ENCODE data around the gene ARAP3. TPM values are rescaled to one million over a fixed set of nuclear protein-coding genes. Genes with fewer than 3 reads are reported as not detected.

The ARAP3 gene
- total and polyA plus RNA-seq, 12 donors: 10.8 to 27.3 (median 13.6) TPM

DNA sequence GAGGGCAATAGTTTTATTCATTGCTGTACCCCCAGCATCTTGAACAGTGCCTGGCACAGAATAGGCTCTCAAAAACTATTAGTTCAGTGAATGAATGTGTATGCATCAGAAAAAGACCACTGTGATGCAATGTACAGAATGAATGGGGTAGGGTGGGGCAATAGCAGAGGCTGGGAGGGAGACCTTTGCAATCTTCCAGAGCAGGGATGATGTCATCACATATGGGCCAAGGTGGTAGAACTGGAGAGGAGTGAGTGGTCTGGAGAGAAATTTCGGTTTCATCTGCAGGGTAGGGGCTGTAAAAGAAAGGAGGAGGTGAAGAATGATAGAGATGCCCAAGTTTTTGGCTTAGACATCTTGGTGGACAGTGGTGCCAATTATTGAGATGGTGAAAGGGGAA is 23.4 kb upstream of the ARAP3 start:
- 80 to 81% methylated on average over 1 of the region's 1 CpG for WGBS, 2 donors
- intact Hi-C loops (cut with DNase I): loop anchor here in 5 of 10 donors (5.0 to 10.0 kb wide), 5 partner anchors 42 to 439 kb away; no protein-coding TSS in a partner anchor
- Histone ChIP-seq H3K4me3 (no peak overlapping the region), H3K9me3 (no peaks in the 10 kb centered on the region), H3K4me1 (peaks cover 3 to 24% (median 16%) of the 10 kb centered on the region in 9 donors), H3K27me3 (peaks cover 0 to 48% (median 12%) of the 10 kb centered on the region in 7 donors), H3K36me3 (no peaks in the 10 kb centered on the region), H3K27ac (no peak overlapping the region)
- ATAC-seq (no peak), DNase-seq (no peak)
- TF ChIP-seq, protein P1, sequence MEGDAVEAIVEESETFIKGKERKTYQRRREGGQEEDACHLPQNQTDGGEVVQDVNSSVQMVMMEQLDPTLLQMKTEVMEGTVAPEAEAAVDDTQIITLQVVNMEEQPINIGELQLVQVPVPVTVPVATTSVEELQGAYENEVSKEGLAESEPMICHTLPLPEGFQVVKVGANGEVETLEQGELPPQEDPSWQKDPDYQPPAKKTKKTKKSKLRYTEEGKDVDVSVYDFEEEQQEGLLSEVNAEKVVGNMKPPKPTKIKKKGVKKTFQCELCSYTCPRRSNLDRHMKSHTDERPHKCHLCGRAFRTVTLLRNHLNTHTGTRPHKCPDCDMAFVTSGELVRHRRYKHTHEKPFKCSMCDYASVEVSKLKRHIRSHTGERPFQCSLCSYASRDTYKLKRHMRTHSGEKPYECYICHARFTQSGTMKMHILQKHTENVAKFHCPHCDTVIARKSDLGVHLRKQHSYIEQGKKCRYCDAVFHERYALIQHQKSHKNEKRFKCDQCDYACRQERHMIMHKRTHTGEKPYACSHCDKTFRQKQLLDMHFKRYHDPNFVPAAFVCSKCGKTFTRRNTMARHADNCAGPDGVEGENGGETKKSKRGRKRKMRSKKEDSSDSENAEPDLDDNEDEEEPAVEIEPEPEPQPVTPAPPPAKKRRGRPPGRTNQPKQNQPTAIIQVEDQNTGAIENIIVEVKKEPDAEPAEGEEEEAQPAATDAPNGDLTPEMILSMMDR (IDR thresholded peaks at IDR 0.05): no peak

DNA sequence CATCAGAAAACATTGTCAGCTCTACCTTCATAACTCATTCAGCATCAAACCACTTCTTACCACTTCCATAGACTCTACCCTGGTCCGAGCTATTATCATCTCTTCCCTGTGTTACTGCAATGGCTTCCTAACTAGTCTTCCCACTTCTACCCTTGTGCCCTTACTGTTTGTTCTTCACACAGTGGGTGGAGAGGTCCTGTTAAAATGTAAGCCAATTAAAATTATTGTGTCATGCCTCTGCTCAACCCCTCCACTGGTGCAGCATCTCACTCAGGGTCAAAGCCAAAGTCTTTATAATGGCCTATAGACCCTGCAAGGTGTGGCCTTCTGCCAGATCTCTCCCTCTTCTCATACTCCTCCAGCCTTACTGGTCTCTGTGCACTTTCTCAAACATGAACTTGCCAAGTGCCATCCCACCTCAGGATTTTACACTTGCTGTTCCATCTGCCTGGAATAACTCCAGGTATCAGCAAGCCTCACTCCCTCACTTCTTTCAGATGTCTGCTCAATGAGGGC is 22.8 kb upstream of the ARAP3 start:
- intact Hi-C loops (cut with DNase I): loop anchor here in 9 of 10 donors (5.0 to 10.0 kb wide), 9 partner anchors 42 to 440 kb away; partner anchors contain the start of gene PCDH1 (in 1 of the 9)
- WGBS, 2 donors: 79 to 89% methylated on average over 1 of the region's 1 CpG
- ATAC-seq (no peak), DNase-seq (no peak)
- no peaks in the 10 kb centered on the region for H3K9me3 ChIP-seq
- no peak overlapping the region for H3K27ac ChIP-seq
- H3K4me1 ChIP-seq: peaks cover 3 to 24% (median 16%) of the 10 kb centered on the region in 9 donors
- no peaks in the 10 kb centered on the region for H3K36me3 ChIP-seq
- no peak overlapping the region for H3K4me3 ChIP-seq
- TF ChIP-seq, protein P1 (IDR thresholded peaks at IDR 0.05): no peak
- peaks cover 0 to 53% (median 17%) of the 10 kb centered on the region in 7 donors for H3K27me3 ChIP-seq

DNA sequence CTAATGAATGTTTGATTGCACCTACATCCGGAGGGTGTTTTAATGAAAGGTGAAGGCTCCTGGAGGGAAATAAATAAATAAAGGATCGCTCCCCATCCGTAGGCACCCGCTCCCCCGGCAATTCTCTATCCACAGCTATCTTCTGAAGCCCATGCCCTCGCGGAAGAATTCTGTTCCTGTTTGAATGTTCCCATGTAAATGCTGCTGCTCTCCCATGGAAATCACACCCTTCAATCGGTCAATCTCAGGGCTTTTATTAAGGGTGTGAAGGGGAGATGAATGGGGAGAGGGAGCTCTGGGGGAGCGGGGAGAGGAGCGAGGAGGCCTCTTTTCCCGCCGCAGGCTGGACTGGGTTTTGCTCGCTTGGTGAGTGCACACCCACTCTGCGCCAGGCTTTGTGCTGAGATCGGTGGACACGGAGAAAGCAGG is 21.1 kb upstream of the ARAP3 start:
- H3K9me3 ChIP-seq: no peaks in the 10 kb centered on the region
- peaks cover 0 to 69% (median 19%) of the 10 kb centered on the region in 7 donors for H3K27me3 ChIP-seq
- TF ChIP-seq, protein P1 (IDR thresholded peaks at IDR 0.05): no peak
- peak in 1 of 8 donors; percentile 8 for ATAC-seq
- no peak for DNase-seq
- no peak overlapping the region for H3K27ac ChIP-seq
- H3K4me1 ChIP-seq: peaks cover 3 to 24% (median 16%) of the 10 kb centered on the region in 9 donors
- no peaks in the 10 kb centered on the region for H3K36me3 ChIP-seq
- intact Hi-C loops (cut with DNase I): loop anchor here (2.0 to 10.0 kb wide), 11 partner anchors 52 to 442 kb away; partner anchors contain the start of gene PCDH1 (in 6 of the 10)
- 28 to 30% methylated on average over 16 of the region's 16 CpGs for whole genome bisulfite sequencing, 2 donors
- H3K4me3 ChIP-seq: peak overlapping the region in 4 of 10 donors; percentile 58 to 69 (median 60)

DNA sequence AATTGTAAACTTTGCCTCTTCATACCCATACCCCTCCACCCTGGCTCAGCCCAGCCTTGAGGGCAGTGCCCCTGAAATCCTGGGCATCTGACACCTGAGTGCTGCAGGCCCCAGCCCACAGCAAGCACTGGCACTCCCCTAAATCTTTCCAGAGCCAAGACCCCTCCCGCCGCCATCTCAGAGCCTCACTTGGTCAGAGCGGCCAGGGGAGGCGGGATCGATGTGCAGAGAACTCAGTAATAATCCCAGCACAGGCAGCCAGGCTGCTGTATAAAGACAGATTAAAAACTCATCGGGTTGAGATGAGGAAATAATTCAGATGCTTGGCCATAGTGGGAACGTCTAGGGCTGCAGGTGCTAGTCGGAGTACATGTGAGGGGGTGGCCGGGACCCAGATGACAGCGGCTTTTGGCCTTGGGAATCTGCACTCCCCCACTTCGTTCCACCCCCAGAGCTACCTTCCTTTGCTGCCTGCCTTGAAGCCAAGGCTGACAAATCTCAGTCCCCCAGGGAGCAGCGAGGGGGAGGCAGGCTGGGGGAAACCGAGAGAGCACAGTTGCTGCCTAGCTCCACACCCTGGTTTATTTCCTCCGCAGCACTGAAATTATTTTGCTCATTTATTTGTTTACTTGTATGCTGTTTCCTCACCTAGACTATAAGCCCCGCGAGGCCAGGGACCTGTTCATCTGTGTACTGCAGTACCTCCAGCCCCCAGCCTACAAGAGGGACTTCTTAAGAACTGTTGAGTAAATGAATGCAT is 19.5 kb upstream of the ARAP3 start:
- H3K4me3 ChIP-seq: peak overlapping the region in 9 of 10 donors; percentile 39 to 69 (median 58)
- intact Hi-C loops (cut with DNase I): loop anchor here (1.0 to 10.0 kb wide), 13 partner anchors 53 to 443 kb away; partner anchors contain the start of gene PCDH1 (in 6 of the 10)
- TF ChIP-seq, protein P1 (IDR thresholded peaks at IDR 0.05): no peak
- peaks cover 0 to 72% (median 22%) of the 10 kb centered on the region in 7 donors for H3K27me3 ChIP-seq
- peak overlapping the region in 4 of 10 donors; percentile 16 to 66 (median 32) for H3K27ac ChIP-seq
- ATAC-seq (peak in 5 of 8 donors; percentile 34 to 64 (median 45)), DNase-seq (peak in 1 of 2 donors; percentile 42)
- H3K36me3 ChIP-seq: no peaks in the 10 kb centered on the region
- WGBS, 2 donors: 13 to 15% methylated on average over 16 of the region's 16 CpGs
- peaks cover 3 to 24% (median 16%) of the 10 kb centered on the region in 9 donors for H3K4me1 ChIP-seq
- H3K9me3 ChIP-seq: no peaks in the 10 kb centered on the region
